DMS53 (cell line): Measurements from ENCODE around the gene C1S.
"Not testable (repeated sequence)": the region's sequence is repeated elsewhere in the genome, so short reads cannot be mapped to it uniquely, and the experiment has no call there.

ENCODE experiments used
- DNase-seq: peaks from one replicate; lab custom pipeline; 2025; lab: John Stamatoyannopoulos, UW

C1S gene

DNA sequence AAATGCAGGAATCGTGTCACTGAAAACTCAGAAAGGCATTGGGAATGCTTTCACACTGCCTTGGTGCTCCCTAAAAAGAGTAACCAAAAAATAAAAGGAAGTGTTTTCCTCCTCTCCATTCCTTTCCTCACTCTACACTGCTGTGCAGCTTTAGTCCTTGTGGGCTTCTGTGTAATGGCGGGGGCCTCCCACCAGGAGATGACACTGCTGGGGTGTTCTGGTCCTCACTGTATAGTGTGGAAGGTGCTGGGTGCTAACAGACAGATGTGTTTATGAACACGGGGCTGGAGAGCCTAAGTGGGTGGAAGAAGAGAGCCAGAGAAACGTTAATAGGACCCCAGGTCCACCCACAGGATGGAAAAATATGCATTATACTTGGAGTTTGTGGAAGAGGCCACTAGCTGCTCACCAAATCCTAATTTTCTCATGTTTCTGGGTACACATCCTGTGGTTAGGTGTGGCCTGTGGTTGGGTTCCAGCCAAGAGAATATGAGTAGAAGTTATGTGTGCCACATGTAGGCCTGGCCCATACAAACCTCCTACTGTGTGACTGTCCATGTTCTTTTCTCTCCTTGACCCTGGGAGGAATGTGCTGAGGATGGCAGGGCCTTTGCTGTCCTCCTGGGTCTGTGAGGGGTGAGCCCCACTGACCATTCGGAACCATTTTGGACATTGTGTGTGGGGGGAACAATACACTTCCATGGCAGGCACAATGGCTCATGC is 14.0 kb upstream of the C1S start:
- no peak for DNase-seq

GRCh38 chr12:7047306-7047705 is 13.2 kb upstream of the C1S start:
- no peak for DNase-seq

GRCh38 chr12:7049445-7049951 is 11.0 kb upstream of the C1S start:
- DNase-seq, result not testable (repeated sequence)

- not testable (repeated sequence) for DNase-seq
These were observed 10.5 kb upstream of the C1S start for GRCh38 chr12:7049973-7050372.

GRCh38 chr12:7054925-7055324 is 5.6 kb upstream of the C1S start:
- no peak for DNase-seq

- not testable (repeated sequence) for DNase-seq
These were observed 4.8 kb upstream of the C1S start for GRCh38 chr12:7055736-7056135.

DNA sequence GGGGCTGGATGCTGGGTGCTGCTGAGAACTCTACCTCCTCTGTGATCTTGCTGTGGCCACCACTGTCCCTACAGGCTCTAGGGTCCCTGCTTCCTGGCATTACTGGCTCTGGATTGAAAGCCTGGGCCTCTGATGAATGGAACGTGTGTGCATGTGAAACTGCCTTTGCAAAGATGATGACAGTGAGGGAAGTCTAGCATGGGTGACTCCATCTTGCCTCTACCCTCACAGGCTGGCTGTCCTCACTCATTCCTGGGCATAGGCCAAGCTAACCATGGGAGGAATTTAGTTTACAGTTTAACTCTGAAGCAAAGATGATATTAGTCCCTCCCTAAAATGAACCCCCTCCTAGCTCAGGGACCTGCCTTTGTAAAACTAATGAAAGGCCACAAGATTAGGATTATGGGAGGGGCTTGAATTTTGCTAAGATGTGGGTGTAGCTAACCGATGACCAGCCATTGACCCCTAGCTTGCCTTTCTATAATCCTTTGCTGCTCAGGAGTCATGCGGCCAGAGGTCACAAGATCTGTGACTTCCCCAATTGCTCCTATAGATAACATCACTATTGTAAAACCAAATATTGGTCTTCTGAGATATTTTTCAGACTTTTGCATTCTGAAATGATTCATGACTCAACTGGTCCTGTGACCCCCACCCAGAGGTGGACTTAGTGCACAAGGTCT is 2.2 kb upstream of the C1S start:
- no peak for DNase-seq

DNA sequence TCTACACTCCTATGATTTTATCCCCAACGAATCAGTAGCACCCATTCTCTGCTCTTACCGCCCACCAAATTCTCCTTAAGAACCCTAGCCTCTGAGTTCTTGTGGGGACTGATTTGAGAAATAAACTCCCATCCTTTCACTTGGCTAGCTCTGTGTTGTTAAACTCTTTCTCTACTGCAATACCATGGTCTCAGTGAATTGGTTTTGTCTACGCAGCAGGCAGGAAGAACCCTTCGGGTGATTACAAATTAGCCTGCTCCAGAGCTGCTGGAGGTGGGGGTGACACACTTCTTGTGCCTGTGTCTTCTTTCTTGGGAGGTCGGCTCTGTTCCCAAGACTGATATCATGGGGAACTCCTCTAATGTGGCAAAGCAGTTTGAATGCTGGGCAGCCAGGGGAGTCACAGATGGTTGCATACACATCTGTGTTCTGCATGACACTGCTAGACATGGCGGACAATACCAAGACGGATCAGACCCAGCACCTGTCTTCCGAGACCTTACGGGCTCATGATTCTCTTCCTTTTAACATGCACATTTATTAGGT is 1.6 kb upstream of the C1S start:
- no peak for DNase-seq

- DNase-seq, result no peak
These were observed 738 bp upstream of the C1S start for GRCh38 chr12:7059780-7060179.

- no peak for DNase-seq
These were observed 620 bp downstream of the C1S start for GRCh38 chr12:7061138-7061537.

- DNase-seq, result no peak
These were observed 1.1 kb downstream of the C1S start for GRCh38 chr12:7061596-7061995.

DNA sequence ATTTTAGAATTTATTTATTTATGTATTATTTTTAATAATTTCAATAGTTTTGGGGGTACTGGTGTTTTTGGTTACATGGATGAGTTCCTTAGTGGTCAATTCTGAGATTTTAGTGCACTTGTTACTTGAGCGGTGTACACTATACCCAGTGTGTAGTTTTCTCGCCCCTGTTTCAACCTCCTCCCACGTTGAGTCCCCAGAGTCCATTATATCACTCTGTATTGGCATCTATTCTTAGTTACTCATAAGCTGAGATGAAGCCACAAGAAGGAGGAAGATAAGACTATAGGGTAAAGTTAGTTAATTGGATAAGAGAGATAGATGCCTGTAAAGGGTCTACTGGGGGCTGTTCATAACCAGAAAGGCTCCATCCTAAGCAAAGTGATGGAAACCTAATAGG is 4.0 kb downstream of the C1S start:
- no peak for DNase-seq

DNA sequence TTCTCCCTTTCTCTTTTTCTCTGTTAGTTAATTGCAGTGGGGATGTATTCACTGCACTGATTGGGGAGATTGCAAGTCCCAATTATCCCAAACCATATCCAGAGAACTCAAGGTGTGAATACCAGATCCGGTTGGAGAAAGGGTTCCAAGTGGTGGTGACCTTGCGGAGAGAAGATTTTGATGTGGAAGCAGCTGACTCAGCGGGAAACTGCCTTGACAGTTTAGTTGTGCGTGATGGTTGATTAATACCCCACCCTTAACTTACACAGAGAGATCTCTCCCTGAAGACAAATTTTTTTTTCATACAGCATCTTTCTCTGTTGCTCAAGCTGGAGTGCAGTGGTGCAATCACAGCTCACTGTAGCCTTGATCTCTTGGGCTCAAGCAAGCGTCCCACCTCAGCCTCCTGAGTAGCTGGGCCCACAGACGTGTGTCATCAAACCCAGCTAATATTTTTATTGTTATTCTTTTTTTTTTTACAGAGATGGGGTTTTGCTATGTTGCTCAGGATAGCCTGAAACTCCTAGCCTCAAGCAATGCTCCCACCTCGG is 4.6 kb downstream of the C1S start:
- no peak for DNase-seq

DNA sequence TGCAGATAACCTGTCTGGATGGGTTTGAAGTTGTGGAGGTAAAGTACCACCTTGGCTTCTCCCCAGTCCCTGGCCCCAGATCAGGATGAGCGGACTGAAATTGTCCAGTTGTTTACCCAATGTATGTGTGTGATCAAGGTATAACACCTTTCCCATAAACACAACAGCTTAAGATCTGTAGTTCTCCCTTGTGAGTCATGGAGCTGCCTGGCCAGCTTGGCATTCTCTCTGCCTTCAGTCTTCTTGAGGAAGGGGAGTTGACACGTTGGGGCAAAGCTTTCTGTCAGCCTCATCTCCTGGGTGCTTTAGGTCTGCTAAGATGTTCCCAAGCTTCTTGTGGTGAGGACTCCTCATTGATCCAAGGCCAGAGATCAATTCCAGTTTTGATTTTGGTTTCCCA is 6.1 kb downstream of the C1S start:
- no peak for DNase-seq

- DNase-seq, result no peak
These were observed 6.6 kb downstream of the C1S start for GRCh38 chr12:7067096-7067495.

GRCh38 chr12:7068240-7068993 is 7.9 kb downstream of the C1S start:
- no peak for DNase-seq

DNA sequence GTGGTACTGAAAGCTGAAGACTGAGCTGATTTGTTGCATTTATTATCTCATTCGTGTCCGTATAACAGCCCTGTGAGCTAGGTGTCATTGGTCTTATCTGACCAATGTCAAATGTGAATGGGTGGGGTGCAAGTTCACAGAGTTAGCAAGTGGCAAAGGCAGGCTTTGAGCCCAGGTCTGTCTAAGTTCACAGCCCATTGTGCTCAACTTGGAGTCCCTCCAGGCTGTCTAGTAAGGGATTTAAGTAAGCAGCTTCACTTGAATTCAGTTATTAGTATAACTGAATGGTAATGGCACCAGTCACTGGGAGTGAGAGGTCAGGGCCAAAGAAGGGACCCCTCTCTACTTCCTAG is 8.5 kb downstream of the C1S start:
- no peak for DNase-seq

GRCh38 chr12:7069386-7069785 is 8.9 kb downstream of the C1S start:
- DNase-seq, result no peak

- no peak for DNase-seq
These were observed 11.5 kb downstream of the C1S start for GRCh38 chr12:7072035-7072434.

- no peak for DNase-seq
These were observed 12.0 kb downstream of the C1S start for GRCh38 chr12:7072554-7072953.

GRCh38 chr12:7073946-7074345 is 13.4 kb downstream of the C1S start:
- no peak for DNase-seq

DNA sequence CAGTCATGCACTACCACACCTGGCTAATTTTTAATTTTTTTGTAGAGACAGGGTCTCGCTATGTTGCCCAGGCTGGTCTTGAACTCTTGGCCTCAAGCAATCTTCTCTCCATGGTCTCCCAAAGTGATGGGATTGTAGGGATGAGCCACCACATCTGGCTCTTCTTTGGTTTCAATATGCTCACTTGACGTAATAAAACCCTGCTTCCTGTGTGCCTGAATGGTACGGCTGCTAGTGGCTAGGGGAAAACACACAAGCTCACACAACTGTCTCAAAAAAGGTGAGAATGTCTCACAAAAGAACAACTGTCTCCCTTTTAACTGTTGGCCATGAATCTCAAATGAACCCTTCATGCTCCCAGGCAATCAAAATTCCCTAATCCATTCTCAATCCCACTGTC is 15.0 kb downstream of the C1S start:
- DNase-seq, result no peak
